NCI-H1105 treated with DMSO at 0.1 percent for 48 hours (cell line): ENCODE data around the gene CTF1.
"Not testable (repeated sequence)": the region's sequence is repeated elsewhere in the genome, so short reads cannot be mapped to it uniquely, and the experiment has no call there.

Experiments
- DNase-seq: peaks from one replicate; lab custom pipeline; 2025; lab: John Stamatoyannopoulos, UW

The CTF1 gene

DNA sequence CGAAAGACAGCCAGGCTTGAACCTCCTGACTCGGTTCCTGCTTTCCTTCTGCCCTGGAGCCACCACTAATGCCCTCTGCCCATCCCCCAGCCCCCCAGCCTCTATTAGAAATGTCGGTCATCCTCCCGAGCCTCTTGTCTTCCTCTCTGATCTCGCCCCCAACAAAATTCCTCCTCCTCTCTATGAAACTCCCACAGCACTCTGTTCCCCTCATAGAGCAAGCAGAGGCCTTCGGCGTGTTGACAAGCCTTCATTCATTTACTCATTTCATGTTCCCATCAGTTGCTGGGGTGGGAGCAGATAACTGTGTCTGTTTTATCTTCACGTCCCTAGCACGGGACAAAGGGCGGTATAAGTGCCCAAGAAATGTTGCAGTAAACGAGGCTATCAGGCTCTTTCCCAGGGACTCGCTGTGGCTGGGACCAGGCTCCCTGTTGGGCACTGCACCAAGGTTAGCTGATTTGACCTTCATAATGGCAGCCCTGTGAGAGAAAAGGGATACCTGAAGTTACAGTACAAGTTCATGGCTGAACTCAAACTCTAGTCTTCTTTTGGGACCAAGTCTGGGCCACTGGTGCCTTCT lies 34.7 kb downstream of the CTF1 start:
- no peak for DNase-seq

- no peak for DNase-seq
Observed at GRCh38 chr16:30934827-30935557, 38.6 kb downstream of the CTF1 start.

DNA sequence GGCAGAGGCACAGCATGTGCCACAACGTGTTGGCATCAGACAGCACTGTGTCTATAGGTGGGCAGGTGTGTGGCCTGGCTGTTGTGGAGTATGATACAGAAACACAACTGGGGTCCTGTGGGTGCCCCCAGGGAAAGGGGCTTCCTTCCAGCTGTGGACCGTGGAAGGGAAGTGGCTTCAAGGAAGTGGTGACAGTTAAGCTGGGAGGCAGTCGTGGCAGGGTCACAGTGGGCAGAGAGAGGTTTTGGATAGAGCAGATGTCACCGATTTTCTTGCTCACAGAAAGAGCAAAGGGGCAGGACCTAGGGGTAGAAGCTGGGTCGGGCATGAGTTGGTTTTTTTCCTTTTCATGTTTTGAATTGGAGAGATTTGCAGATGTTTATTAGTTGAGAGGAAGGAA lies 41.3 kb downstream of the CTF1 start:
- DNase-seq, result no peak

GRCh38 chr16:30939571-30939970 lies 43.2 kb downstream of the CTF1 start:
- not testable (repeated sequence) for DNase-seq

GRCh38 chr16:30941600-30942425 lies 45.4 kb downstream of the CTF1 start:
- DNase-seq, result peak; percentile 42

GRCh38 chr16:30942426-30942806 lies 46.0 kb downstream of the CTF1 start:
- no peak for DNase-seq

- DNase-seq, result no peak
Observed at GRCh38 chr16:30944352-30944751, 47.9 kb downstream of the CTF1 start.

GRCh38 chr16:30946671-30947540 lies 50.5 kb downstream of the CTF1 start:
- no peak for DNase-seq

DNA sequence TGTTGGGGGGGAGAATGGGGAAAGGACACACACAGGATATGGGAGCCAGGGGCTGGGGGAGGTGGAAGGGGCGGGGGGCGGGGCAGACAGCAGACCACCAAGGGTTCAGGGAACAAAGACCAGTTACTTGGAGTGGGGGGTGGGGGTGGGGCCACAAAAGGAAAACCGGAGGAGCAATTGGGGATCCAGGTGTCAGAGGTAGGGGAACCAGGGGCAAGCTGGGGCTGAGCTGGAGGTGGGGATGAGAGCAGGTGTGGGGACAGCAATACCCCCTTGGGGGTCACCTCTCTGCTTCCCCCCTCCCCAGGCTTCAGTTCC lies 51.1 kb downstream of the CTF1 start:
- DNase-seq, result no peak

GRCh38 chr16:30947859-30948666 lies 51.6 kb downstream of the CTF1 start:
- DNase-seq, result peak; percentile 97

DNA sequence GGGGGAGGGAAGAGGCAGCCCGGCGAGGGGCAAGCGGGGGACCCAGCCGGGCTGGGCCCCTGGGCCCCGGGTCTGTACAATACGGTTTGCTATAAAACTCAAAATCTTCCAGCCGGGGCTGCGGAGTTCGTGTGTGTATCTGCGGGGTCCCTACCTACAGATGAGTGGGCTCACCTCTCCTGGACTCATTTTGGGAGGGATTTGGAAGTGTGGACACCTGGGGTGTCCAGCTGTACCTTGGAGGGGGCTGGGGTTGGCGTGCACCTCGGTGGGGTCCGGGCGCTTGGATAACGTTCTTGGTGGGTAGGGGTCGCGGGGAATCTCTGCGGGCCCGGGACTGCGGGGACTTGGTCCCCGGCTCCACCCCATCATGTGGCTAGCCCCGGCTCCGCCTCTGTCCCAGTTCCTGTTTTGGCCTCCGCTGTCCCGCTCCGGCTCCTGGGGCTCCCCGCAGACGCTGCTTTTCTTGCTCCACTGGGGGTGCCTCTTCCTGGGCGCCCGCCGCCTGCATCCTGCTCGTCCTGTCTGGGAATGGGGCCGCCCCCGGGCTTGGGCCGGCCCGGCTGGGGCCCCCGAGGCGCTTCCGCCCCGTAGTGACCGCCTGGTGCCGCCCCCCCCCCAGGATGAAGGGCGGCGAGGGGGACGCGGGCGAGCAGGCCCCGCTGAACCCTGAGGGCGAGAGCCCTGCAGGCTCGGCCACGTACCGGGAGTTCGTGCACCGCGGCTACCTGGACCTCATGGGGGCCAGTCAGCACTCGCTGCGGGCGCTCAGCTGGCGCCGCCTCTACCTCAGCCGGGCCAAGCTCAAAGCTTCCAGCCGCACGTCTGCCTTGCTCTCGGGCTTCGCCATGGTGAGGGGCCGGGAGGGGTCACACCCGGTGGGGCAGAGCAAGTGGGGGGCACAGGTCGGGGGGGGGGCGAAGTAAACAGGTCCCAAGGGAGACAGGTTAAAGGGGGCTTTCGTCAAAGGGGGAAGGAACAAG lies 52.5 kb downstream of the CTF1 start, which contains the start of gene ORAI3:
ORAI3 (plus strand) TSS at position 402 of the 983 bp plus-strand sequence; CDS start at position 624, 222 bp downstream.
- DNase-seq, result peak; percentile 32

GRCh38 chr16:30949650-30950515 lies 53.5 kb downstream of the CTF1 start:
- no peak for DNase-seq

GRCh38 chr16:30950516-30951065 lies 54.2 kb downstream of the CTF1 start:
- DNase-seq, result no peak

DNA sequence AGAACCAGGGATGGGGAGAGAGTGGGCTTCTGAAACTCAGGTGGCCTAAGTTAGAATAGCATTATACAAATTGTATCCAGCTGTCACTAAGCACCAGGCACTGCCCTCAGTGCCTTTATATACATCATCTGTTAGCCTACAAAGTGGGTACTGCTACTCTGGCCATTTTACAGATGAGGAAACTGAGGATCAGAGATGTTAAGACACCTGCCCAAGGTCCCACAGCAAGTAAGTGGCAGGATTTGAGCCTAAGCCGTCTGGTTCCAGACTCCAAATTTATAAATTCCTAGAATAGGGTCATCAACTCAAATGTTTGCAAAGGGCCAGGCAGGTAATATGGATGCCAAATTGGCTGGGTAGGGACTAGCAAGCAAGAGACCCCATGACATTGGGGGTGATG lies 54.8 kb downstream of the CTF1 start:
- no peak for DNase-seq

DNA sequence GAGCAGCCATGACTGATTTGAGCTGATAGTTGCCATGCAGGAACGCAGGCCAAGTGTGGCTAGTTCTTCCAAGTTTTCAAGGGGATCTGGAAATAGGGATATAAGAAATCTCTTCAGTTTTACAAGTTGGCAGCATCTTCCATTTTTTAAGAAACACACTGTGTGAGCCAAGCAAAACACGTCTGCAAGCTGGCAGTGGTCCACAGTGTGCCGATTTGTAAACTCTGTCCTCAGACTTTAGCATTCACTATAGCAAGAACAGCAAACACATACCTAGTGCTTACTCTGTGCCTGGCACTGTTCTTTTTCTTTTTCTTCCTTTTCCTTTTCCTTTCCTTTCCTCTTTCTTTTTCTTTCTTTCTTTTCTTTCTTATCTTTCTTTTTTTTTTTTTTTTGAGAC lies 55.3 kb downstream of the CTF1 start:
- DNase-seq, result no peak

DNA sequence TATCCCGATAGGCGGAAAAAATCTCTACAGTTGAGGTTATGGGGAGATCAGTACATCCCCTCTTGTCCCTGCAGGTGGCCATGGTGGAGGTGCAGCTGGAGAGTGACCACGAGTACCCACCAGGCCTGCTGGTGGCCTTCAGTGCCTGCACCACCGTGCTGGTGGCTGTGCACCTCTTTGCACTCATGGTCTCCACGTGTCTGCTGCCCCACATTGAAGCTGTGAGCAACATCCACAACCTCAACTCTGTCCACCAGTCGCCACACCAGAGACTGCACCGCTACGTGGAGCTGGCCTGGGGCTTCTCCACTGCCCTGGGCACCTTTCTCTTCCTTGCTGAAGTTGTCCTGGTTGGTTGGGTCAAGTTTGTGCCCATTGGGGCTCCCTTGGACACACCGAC lies 56.7 kb downstream of the CTF1 start:
- no peak for DNase-seq
